IPS-18c (cell line): ENCODE measurements around the gene KCNMA1.
A peak's percentile ranks its signal among the peaks of the same experiment; 100 is the strongest.
"Not testable (repeated sequence)": the region's sequence is repeated elsewhere in the genome, so short reads cannot be mapped to it uniquely, and the experiment has no call there.

Experiments used
- H3K4me3 ChIP-seq: 2 replicates; pipeline ENCODE4 v1.7.0; 2013; ENCODE audit warnings: low read depth, mild to moderate bottlenecking, low read length, moderate library complexity; ENCODE audit not compliant: insufficient read depth
- H3K9me3 ChIP-seq: one replicate; pipeline ENCODE4 v1.6.1; 2013; ENCODE audit warnings: mild to moderate bottlenecking, low read length, moderate library complexity; ENCODE audit not compliant: control insufficient read depth, insufficient read depth

KCNMA1 gene

GRCh38 chr10:77667426-77668324, 30.1 kb upstream of the KCNMA1 start:
- Histone ChIP-seq H3K9me3 (no peaks in the 10 kb centered on the region), H3K4me3 (no peak overlapping the region)

- H3K4me3 ChIP-seq: no peak overlapping the region
- H3K9me3 ChIP-seq: no peaks in the 10 kb centered on the region
These were observed 29.2 kb upstream of the KCNMA1 start for GRCh38 chr10:77666821-77667220.

- H3K4me3 ChIP-seq: no peak overlapping the region
- H3K9me3 ChIP-seq: no peaks in the 10 kb centered on the region
These were observed 27.1 kb upstream of the KCNMA1 start for GRCh38 chr10:77664696-77665095.

DNA sequence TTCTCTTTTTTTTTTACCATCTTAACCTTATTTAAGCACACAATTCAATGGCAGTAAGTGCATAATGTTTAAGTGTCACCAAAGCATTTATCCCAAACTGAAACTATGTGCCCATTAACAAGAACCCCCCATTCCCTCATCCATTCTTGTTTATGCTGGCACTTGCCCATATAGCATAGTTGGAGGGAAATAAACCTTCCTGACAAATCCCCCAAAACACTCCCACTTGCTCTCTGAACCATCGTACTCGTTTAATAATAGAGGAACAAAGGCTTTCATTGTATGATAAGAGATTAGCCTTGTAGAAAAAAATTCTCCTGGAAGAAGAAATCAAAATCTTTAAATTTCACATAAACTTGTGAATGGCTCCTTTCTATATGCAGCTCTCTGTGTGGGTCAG, 26.4 kb upstream of the KCNMA1 start:
- no peak overlapping the region for H3K4me3 ChIP-seq
- no peaks in the 10 kb centered on the region for H3K9me3 ChIP-seq

DNA sequence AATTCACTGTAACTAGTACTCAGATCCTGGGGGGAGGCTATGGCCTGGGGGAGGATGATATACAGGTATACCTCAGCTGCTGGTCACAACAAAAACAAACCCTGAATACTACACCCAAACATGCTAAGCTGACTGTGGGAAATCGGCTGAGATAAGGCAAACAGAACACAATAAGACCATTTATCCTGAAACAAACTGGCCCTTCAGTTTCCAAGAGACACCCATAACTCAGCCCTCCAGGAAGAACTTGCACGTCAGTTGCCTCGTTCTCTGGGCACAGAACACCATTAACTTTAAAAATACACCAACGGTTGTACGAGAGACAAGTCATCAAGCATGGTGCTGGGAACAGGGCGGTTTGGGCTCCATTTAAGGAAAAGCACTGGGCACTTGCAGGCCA, 24.1 kb upstream of the KCNMA1 start:
- Histone ChIP-seq H3K4me3 (no peak overlapping the region), H3K9me3 (no peaks in the 10 kb centered on the region)

GRCh38 chr10:77661100-77661499, 23.5 kb upstream of the KCNMA1 start:
- Histone ChIP-seq H3K4me3 (no peak overlapping the region), H3K9me3 (no peaks in the 10 kb centered on the region)

DNA sequence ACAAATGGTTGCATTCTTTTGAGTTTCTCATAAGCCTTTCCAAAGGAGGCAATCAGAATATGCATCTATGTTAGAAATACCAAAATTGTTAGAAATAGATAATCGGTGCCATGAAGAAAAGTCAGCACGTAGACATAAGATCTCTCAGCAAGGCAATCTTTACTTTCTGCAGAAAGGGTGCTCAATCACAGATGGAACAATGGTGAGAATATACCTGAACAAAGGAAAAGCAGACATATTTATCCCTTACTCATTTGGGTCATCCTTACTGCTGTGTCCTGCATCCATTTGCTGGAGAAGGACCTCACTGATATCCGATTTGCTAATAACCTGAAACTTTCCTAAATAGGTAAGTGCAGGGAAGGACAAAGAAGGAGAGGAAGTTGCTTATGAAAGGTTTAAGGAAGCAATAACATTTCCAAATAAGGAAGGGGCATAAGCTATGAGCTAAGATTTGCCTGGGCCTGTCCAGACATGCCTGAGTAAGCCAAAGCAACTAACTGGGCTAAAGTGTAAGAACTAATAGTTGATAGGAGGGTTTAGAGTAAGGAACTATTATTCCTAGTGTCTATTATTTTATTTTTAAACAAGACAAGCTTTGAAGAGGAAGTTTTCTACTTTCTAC, 21.6 kb upstream of the KCNMA1 start:
- not testable (repeated sequence) for H3K9me3 ChIP-seq, H3K4me3 ChIP-seq

GRCh38 chr10:77653210-77653609, 15.6 kb upstream of the KCNMA1 start:
- peaks cover 2% of the 10 kb centered on the region for H3K9me3 ChIP-seq
- no peak overlapping the region for H3K4me3 ChIP-seq

- Histone ChIP-seq H3K9me3 (no peaks in the 10 kb centered on the region), H3K4me3 (peak overlapping the region; percentile 5; the same call in 1 of the 2 replicates)
These were observed 12.0 kb upstream of the KCNMA1 start for GRCh38 chr10:77649333-77650331.

DNA sequence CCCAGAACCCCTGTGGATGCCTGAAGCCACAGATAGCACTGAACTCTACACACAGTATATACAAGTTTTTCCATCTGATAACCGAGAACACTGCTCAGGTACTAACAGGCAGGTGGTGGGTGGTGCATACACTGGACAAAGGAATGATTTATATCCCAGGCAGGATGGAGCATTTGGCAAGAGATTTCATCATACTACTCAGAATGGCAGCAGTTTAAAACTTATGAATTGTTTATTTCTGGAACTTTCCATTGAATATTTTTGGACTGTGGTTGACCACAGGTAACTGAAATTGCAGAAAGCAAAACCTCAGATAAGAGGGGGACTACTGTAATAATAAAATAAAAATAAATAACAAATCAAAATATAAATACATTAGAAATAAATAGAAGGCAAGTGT, 10.9 kb upstream of the KCNMA1 start:
- peaks cover 5% of the 10 kb centered on the region for H3K9me3 ChIP-seq
- H3K4me3 ChIP-seq: no peak overlapping the region

- peaks cover 5% of the 10 kb centered on the region for H3K9me3 ChIP-seq
- H3K4me3 ChIP-seq: no peak overlapping the region
These were observed 10.1 kb upstream of the KCNMA1 start for GRCh38 chr10:77647543-77648293.

DNA sequence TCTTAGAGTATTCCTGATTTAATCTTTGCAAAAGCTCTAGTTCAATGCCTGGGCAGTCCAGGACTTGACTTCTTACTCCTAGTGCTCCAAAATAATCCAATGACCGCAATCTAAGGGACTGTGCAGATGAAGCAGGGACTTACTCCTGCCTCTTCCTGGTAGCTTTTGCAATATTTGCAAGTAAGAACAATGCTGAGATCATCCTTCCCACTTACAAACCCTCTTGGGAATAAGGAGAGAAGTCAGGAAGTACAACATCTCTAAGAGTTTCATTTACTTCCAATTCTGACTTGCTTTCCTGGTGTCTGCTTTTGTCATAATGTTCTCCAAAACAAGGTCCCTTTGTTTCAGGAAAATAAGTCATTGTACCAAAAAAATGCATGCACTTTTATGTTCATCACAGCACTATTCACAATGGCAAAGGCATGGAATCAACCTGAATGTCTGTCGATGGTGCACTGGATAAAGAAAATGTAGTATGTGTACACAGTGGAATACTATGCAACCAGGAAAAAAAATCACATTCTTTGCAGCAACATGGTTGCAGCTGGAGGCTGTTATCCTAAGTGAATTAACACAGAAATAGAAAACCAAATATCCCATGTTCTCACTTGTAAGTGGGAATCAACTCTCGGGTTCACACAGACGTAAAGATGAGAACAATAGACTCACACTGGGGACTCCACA, 7.1 kb upstream of the KCNMA1 start:
- Histone ChIP-seq H3K9me3 (peaks cover 5% of the 10 kb centered on the region), H3K4me3 (no peak overlapping the region)

DNA sequence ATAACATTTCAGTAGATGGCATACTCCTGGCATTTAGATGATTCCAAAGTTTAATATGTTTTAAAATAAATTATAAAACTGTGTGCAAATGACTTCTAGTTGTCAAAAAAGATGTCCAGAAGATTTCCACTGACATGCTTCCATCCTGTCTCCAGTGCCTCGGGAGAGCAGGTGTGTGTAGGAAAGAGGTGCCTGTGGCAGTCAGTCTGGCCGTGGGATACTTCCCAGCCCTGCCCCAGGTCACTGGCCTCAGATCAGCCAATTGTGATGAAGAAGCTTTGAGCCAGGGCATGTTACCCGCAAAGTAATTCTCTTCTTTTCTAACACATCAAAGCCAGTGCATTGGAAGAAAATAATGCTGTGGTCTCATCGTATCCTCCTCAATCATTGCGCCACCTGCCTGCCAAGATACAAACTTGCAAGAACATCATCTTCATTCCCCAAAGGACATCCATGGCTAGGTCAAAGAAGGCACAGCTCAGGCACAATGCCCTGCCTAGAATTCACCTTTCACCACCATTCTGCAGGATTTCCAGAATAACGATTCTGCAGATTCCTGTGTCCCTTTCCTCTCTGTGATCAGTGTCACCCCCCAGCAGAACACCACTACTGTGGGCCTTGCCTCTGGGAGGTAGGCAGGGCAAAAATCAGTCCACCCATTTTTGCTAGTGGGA, 6.3 kb upstream of the KCNMA1 start:
- Histone ChIP-seq H3K9me3 (peaks cover 5% of the 10 kb centered on the region), H3K4me3 (no peak overlapping the region)

- Histone ChIP-seq H3K9me3 (peaks cover 8% of the 10 kb centered on the region), H3K4me3 (no peak overlapping the region)
These were observed 4.3 kb upstream of the KCNMA1 start for GRCh38 chr10:77641788-77642397.

DNA sequence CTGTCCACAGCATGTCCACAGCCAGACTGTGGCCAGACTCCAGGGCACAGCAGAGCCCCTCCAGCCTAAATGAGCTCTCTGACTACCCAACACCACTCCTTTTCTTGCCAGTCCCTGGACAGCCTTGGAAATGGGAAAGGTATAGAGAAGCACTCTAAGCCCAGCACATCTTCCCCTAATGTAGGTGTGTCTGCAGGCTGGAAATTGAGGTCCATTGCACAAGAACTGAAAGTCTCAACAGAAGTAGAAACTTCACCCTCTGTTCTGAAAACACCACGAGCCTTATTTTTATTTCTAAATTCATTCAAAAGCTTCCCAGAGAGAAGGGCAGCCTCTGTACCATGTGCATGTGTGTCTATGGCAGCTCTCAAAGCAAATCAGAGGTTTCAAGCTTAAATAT, 3.7 kb upstream of the KCNMA1 start:
- Histone ChIP-seq H3K9me3 (peaks cover 8% of the 10 kb centered on the region), H3K4me3 (no peak overlapping the region)
